ENCODE data around the gene ARHGAP32. TPM values are rescaled to one million over a fixed set of nuclear protein-coding genes. Genes with fewer than 3 reads are reported as not detected.

Gene ARHGAP32
- total RNA-seq = 12.6 TPM
- 10 to 100 TPM in 5 of 8 donors, 1 to 10 TPM in 3; 8.3 to 15.1 (median 10.3) TPM for polyA plus RNA-seq (ENCODE audit: insufficient read depth in 1 of 8, insufficient read length in 8 of 8, low replicate concordance in 1 of 8)
- long read RNA-seq, donor 1 = 0 reads
- long read RNA-seq, donor 2 = 0 reads
- long read RNA-seq, donor 3, partial matches to known transcripts = 20 of 20 reads
- long read RNA-seq, donor 3, other reads (novel, unspliced or antisense) = 0 of 20 reads
- long read RNA-seq, donor 4 = 0 reads
- long read RNA-seq, donor 5, partial matches to known transcripts = 12 of 12 reads
- long read RNA-seq, donor 5, other reads (novel, unspliced or antisense) = 0 of 12 reads
- long read RNA-seq, donor 6, partial matches to known transcripts = 5 of 5 reads
- long read RNA-seq, donor 6, other reads (novel, unspliced or antisense) = 0 of 5 reads
- long read RNA-seq, donor 7, partial matches to known transcripts = 7 of 7 reads
- long read RNA-seq, donor 7, other reads (novel, unspliced or antisense) = 0 of 7 reads
- long read RNA-seq, donor 8 = 0 reads
- long read RNA-seq, donor 9 = 0 reads
- long read RNA-seq, donor 10, partial matches to known transcripts = 7 of 7 reads
- long read RNA-seq, donor 10, other reads (novel, unspliced or antisense) = 0 of 7 reads
- long read RNA-seq, donor 11 = 0 reads

- Histone ChIP-seq H3K4me1 (ENCODE audit: control insufficient read depth, insufficient read depth, low read length) (no peaks in the 10 kb centered on the region), H3K4me3 (ENCODE audit: low read length) (no peak within 1 kb of the TSS), H3K36me3 (ENCODE audit: control insufficient read depth, insufficient read depth, low read length) (no peaks in the 10 kb centered on the region), H3K27ac (ENCODE audit: low read length) (no peak within 1 kb of the TSS), H3K27me3 (ENCODE audit: control insufficient read depth, insufficient read depth, low read length) (no peaks in the 10 kb centered on the region), H3K9me3 (replicated peaks; ENCODE audit: control insufficient read depth, low read depth, low read length) (no peaks in the 10 kb centered on the region)
- no peak for DNase-seq
- WGBS (ENCODE audit: insufficient coverage) = no CpG with 5 or more reads among the region's 2 CpGs
Measured at GRCh38 chr11:129192150-129192549, at the start of gene ARHGAP32. ARHGAP32 (minus strand) TSS chr11:129192325; CDS start chr11:129192198, 127 bp downstream.

- 100% methylated on average over 1 of the region's 2 CpGs for WGBS (ENCODE audit: insufficient coverage)
- Histone ChIP-seq H3K27ac (ENCODE audit: low read length) (no peak overlapping the region), H3K27me3 (ENCODE audit: control insufficient read depth, insufficient read depth, low read length) (no peaks in the 10 kb centered on the region), H3K36me3 (ENCODE audit: control insufficient read depth, insufficient read depth, low read length) (no peaks in the 10 kb centered on the region), H3K4me1 (ENCODE audit: control insufficient read depth, insufficient read depth, low read length) (no peaks in the 10 kb centered on the region), H3K9me3 (replicated peaks; ENCODE audit: control insufficient read depth, low read depth, low read length) (no peaks in the 10 kb centered on the region), H3K4me3 (ENCODE audit: low read length) (no peak overlapping the region)
- no peak for DNase-seq
Measured at GRCh38 chr11:129239207-129239606, 47.1 kb upstream of the ARHGAP32 start.

GRCh38 chr11:129237880-129238638 is 45.9 kb upstream of the ARHGAP32 start:
- WGBS (ENCODE audit: insufficient coverage) = no CpG with 5 or more reads among the region's 3 CpGs
- no peak overlapping the region for H3K4me3 ChIP-seq (ENCODE audit: low read length)

GRCh38 chr11:129237456-129237855 is 45.3 kb upstream of the ARHGAP32 start:
- peaks cover 3% of the 10 kb centered on the region for H3K9me3 ChIP-seq (replicated peaks; ENCODE audit: control insufficient read depth, low read depth, low read length)
- H3K36me3 ChIP-seq (ENCODE audit: control insufficient read depth, insufficient read depth, low read length) = no peaks in the 10 kb centered on the region
- WGBS (ENCODE audit: insufficient coverage) = 87% methylated on average over 4 of the region's 4 CpGs
- H3K4me3 ChIP-seq (ENCODE audit: low read length) = no peak overlapping the region
- H3K27ac ChIP-seq (ENCODE audit: low read length) = no peak overlapping the region
- H3K4me1 ChIP-seq (ENCODE audit: control insufficient read depth, insufficient read depth, low read length) = no peaks in the 10 kb centered on the region
- H3K27me3 ChIP-seq (ENCODE audit: control insufficient read depth, insufficient read depth, low read length) = no peaks in the 10 kb centered on the region
- DNase-seq = no peak

More at GRCh38 chr11:129237880-129238638, 45.9 kb upstream of the ARHGAP32 start:
- no peaks in the 10 kb centered on the region for H3K4me1 ChIP-seq (ENCODE audit: control insufficient read depth, insufficient read depth, low read length)
- DNase-seq = no peak
- no peaks in the 10 kb centered on the region for H3K27me3 ChIP-seq (ENCODE audit: control insufficient read depth, insufficient read depth, low read length)
- H3K27ac ChIP-seq (ENCODE audit: low read length) = no peak overlapping the region
- no peaks in the 10 kb centered on the region for H3K9me3 ChIP-seq (replicated peaks; ENCODE audit: control insufficient read depth, low read depth, low read length)
- no peaks in the 10 kb centered on the region for H3K36me3 ChIP-seq (ENCODE audit: control insufficient read depth, insufficient read depth, low read length)

GRCh38 chr11:129236850-129237249 is 44.7 kb upstream of the ARHGAP32 start:
- Histone ChIP-seq H3K27me3 (ENCODE audit: control insufficient read depth, insufficient read depth, low read length) (no peaks in the 10 kb centered on the region), H3K4me3 (ENCODE audit: low read length) (no peak overlapping the region), H3K4me1 (ENCODE audit: control insufficient read depth, insufficient read depth, low read length) (no peaks in the 10 kb centered on the region), H3K9me3 (replicated peaks; ENCODE audit: control insufficient read depth, low read depth, low read length) (peaks cover 3% of the 10 kb centered on the region), H3K36me3 (ENCODE audit: control insufficient read depth, insufficient read depth, low read length) (no peaks in the 10 kb centered on the region), H3K27ac (ENCODE audit: low read length) (no peak overlapping the region)
- no peak for DNase-seq
- WGBS (ENCODE audit: insufficient coverage) = no CpG with 5 or more reads among the region's 1 CpG

- H3K4me3 ChIP-seq (ENCODE audit: low read length) = no peak overlapping the region
- H3K9me3 ChIP-seq (replicated peaks; ENCODE audit: control insufficient read depth, low read depth, low read length) = peaks cover 3% of the 10 kb centered on the region
- H3K27me3 ChIP-seq (ENCODE audit: control insufficient read depth, insufficient read depth, low read length) = no peaks in the 10 kb centered on the region
- no peaks in the 10 kb centered on the region for H3K36me3 ChIP-seq (ENCODE audit: control insufficient read depth, insufficient read depth, low read length)
- H3K4me1 ChIP-seq (ENCODE audit: control insufficient read depth, insufficient read depth, low read length) = no peaks in the 10 kb centered on the region
- 97% methylated on average over 3 of the region's 5 CpGs for whole genome bisulfite sequencing (ENCODE audit: insufficient coverage)
- no peak for DNase-seq
- H3K27ac ChIP-seq (ENCODE audit: low read length) = no peak overlapping the region
Measured at GRCh38 chr11:129234978-129235377, 42.9 kb upstream of the ARHGAP32 start.

- no peak overlapping the region for H3K4me3 ChIP-seq (ENCODE audit: low read length)
- DNase-seq = no peak
- 92% methylated on average over 2 of the region's 6 CpGs for WGBS (ENCODE audit: insufficient coverage)
- no peaks in the 10 kb centered on the region for H3K36me3 ChIP-seq (ENCODE audit: control insufficient read depth, insufficient read depth, low read length)
- H3K27ac ChIP-seq (ENCODE audit: low read length) = no peak overlapping the region
- H3K27me3 ChIP-seq (ENCODE audit: control insufficient read depth, insufficient read depth, low read length) = no peaks in the 10 kb centered on the region
- peaks cover 14% of the 10 kb centered on the region for H3K9me3 ChIP-seq (replicated peaks; ENCODE audit: control insufficient read depth, low read depth, low read length)
- no peaks in the 10 kb centered on the region for H3K4me1 ChIP-seq (ENCODE audit: control insufficient read depth, insufficient read depth, low read length)
Measured at GRCh38 chr11:129230006-129230405, 37.9 kb upstream of the ARHGAP32 start.

GRCh38 chr11:129226207-129226798 is 34.2 kb upstream of the ARHGAP32 start:
- H3K9me3 ChIP-seq (replicated peaks; ENCODE audit: control insufficient read depth, low read depth, low read length) = peaks cover 11% of the 10 kb centered on the region
- no peak overlapping the region for H3K27ac ChIP-seq (ENCODE audit: low read length)
- no peak for DNase-seq
- H3K36me3 ChIP-seq (ENCODE audit: control insufficient read depth, insufficient read depth, low read length) = no peaks in the 10 kb centered on the region
- H3K4me1 ChIP-seq (ENCODE audit: control insufficient read depth, insufficient read depth, low read length) = no peaks in the 10 kb centered on the region
- no peak overlapping the region for H3K4me3 ChIP-seq (ENCODE audit: low read length)
- H3K27me3 ChIP-seq (ENCODE audit: control insufficient read depth, insufficient read depth, low read length) = no peaks in the 10 kb centered on the region
- WGBS (ENCODE audit: insufficient coverage) = no CpG with 5 or more reads among the region's 2 CpGs

GRCh38 chr11:129225190-129225589 is 33.1 kb upstream of the ARHGAP32 start:
- Histone ChIP-seq H3K4me3 (ENCODE audit: low read length) (no peak overlapping the region), H3K27me3 (ENCODE audit: control insufficient read depth, insufficient read depth, low read length) (no peaks in the 10 kb centered on the region), H3K27ac (ENCODE audit: low read length) (no peak overlapping the region), H3K9me3 (replicated peaks; ENCODE audit: control insufficient read depth, low read depth, low read length) (peaks cover 11% of the 10 kb centered on the region), H3K4me1 (ENCODE audit: control insufficient read depth, insufficient read depth, low read length) (no peaks in the 10 kb centered on the region), H3K36me3 (ENCODE audit: control insufficient read depth, insufficient read depth, low read length) (no peaks in the 10 kb centered on the region)
- WGBS (ENCODE audit: insufficient coverage) = no CpG with 5 or more reads among the region's 1 CpG
- no peak for DNase-seq

GRCh38 chr11:129224538-129224937 is 32.4 kb upstream of the ARHGAP32 start:
- Histone ChIP-seq H3K4me1 (ENCODE audit: control insufficient read depth, insufficient read depth, low read length) (no peaks in the 10 kb centered on the region), H3K9me3 (replicated peaks; ENCODE audit: control insufficient read depth, low read depth, low read length) (peaks cover 11% of the 10 kb centered on the region), H3K27me3 (ENCODE audit: control insufficient read depth, insufficient read depth, low read length) (no peaks in the 10 kb centered on the region), H3K27ac (ENCODE audit: low read length) (no peak overlapping the region), H3K4me3 (ENCODE audit: low read length) (no peak overlapping the region), H3K36me3 (ENCODE audit: control insufficient read depth, insufficient read depth, low read length) (no peaks in the 10 kb centered on the region)
- WGBS (ENCODE audit: insufficient coverage) = 86% methylated on average over 2 of the region's 3 CpGs
- no peak for DNase-seq
